Thoracic aorta (tissue), 2 donors: ENCODE results near the gene CPT1B. TPM values are rescaled to one million over a fixed set of nuclear protein-coding genes. Genes with fewer than 3 reads are reported as not detected.

Source experiments
- ATAC-seq: fragments of 150-250 bp; one replicate; pipeline ENCODE4 v1.8.0; 2017; ENCODE audit warnings: low read depth; ENCODE audit not compliant: insufficient number of reproducible peaks, low FRiP score
- DNase-seq: peaks from one replicate; pipeline ENCODE4 v3.0.0-alpha.2; 2020; ENCODE audit warnings: low spot score
- H3K27ac ChIP-seq, 2 donors: fragments of 200-600 bp; sonication (generic); 1 replicate in 1 of 2; 2 replicates in 1 of 2; pipeline ENCODE4 v1.5.1; 2016; ENCODE audit warnings: mild to moderate bottlenecking in 2 of 2, moderate library complexity in 2 of 2
- H3K27me3 ChIP-seq: fragments of 200-600 bp; sonication (generic); replicated peaks from 2 replicates; pipeline ENCODE4 v1.6.0; 2016; ENCODE audit warnings: mild to moderate bottlenecking; ENCODE audit not compliant: insufficient read depth
- H3K36me3 ChIP-seq: fragments of 200-600 bp; sonication (generic); one replicate; pipeline ENCODE4 v1.5.1; 2016
- H3K4me1 ChIP-seq, 2 donors: fragments of 200-600 bp; sonication (generic); 1 replicate in 1 of 2; 2 replicates in 1 of 2; pipeline versions ENCODE4 v1.5.1 to v1.6.0; 2016; ENCODE audit warnings: low read depth in 2 of 2, mild to moderate bottlenecking in 1 of 2; ENCODE audit not compliant: control insufficient read depth in 1 of 2
- H3K4me3 ChIP-seq: fragments of 200-600 bp; sonication (generic); 2 replicates; pipeline ENCODE4 v1.5.1; 2016; ENCODE audit warnings: mild to moderate bottlenecking
- H3K9me3 ChIP-seq: fragments of 200-600 bp; sonication (generic); 2 replicates; pipeline ENCODE4 v1.5.1; 2016
- total RNA-seq, 2 donors: library from RNA; depleted of rRNA; stranded (reverse); fragments of >200 nt; gene quantifications; one replicate each; pipeline versions ENCODE4 v1.1.0 to v1.2.3, GENCODE V29; 2016
- TF ChIP-seq, protein P1 (sequence below): fragments of 200-600 bp; sonication (generic); IDR thresholded peaks from one replicate; pipeline ENCODE4 v1.5.1; 2019; ENCODE audit warnings: antibody characterized with exemption

The CPT1B gene
- total RNA-seq, 2 donors from 2014 or later: 14.6 to 21.4 TPM

GRCh38 chr22:50575426-50575941 lies 2.7 kb downstream of the CPT1B start:
- ATAC-seq (no peak), DNase-seq (no peak)
- peaks cover 3 to 8% of the 10 kb centered on the region in 2 donors for H3K4me1 ChIP-seq
- H3K27ac ChIP-seq: no peak overlapping the region
- TF ChIP-seq, protein P1, sequence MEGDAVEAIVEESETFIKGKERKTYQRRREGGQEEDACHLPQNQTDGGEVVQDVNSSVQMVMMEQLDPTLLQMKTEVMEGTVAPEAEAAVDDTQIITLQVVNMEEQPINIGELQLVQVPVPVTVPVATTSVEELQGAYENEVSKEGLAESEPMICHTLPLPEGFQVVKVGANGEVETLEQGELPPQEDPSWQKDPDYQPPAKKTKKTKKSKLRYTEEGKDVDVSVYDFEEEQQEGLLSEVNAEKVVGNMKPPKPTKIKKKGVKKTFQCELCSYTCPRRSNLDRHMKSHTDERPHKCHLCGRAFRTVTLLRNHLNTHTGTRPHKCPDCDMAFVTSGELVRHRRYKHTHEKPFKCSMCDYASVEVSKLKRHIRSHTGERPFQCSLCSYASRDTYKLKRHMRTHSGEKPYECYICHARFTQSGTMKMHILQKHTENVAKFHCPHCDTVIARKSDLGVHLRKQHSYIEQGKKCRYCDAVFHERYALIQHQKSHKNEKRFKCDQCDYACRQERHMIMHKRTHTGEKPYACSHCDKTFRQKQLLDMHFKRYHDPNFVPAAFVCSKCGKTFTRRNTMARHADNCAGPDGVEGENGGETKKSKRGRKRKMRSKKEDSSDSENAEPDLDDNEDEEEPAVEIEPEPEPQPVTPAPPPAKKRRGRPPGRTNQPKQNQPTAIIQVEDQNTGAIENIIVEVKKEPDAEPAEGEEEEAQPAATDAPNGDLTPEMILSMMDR: no peak
- H3K9me3 ChIP-seq: no peaks in the 10 kb centered on the region
- no peaks in the 10 kb centered on the region for H3K36me3 ChIP-seq
- H3K27me3 ChIP-seq: no peaks in the 10 kb centered on the region
- H3K4me3 ChIP-seq: no peak overlapping the region

DNA sequence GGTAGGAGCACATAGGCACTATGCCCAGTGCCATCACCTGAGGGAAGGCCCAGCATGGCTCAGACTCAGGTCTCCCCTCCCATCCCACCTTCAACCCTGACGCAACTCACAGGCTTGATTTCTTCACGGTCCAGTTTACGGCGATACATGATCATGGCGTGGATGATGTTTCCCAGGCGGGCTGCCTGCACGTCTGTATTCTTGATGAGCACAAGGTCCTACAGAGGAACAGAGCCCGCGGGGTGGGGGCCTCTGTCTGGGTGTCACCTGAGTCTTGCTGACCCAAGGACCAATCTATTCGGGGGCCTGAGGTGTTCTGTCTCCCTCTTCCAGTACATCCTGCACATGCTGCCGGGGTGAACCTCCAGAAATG lies 3.9 kb downstream of the CPT1B start:
- ATAC-seq (no peak), DNase-seq (no peak)
- no peak overlapping the region for H3K4me3 ChIP-seq
- H3K27ac ChIP-seq: no peak overlapping the region
- H3K9me3 ChIP-seq: no peaks in the 10 kb centered on the region
- no peaks in the 10 kb centered on the region for H3K36me3 ChIP-seq
- H3K4me1 ChIP-seq: peaks cover 3 to 8% of the 10 kb centered on the region in 2 donors
- H3K27me3 ChIP-seq: no peaks in the 10 kb centered on the region
- TF ChIP-seq, protein P1: no peak

GRCh38 chr22:50573491-50574382 lies 4.5 kb downstream of the CPT1B start:
- no peaks in the 10 kb centered on the region for H3K9me3 ChIP-seq
- H3K4me3 ChIP-seq: no peak overlapping the region
- DNase-seq (no peak), ATAC-seq (no peak)
- peaks cover 3 to 6% of the 10 kb centered on the region in 2 donors for H3K4me1 ChIP-seq
- H3K27me3 ChIP-seq: no peaks in the 10 kb centered on the region
- TF ChIP-seq, protein P1: no peak
- no peak overlapping the region for H3K27ac ChIP-seq
- H3K36me3 ChIP-seq: no peaks in the 10 kb centered on the region

DNA sequence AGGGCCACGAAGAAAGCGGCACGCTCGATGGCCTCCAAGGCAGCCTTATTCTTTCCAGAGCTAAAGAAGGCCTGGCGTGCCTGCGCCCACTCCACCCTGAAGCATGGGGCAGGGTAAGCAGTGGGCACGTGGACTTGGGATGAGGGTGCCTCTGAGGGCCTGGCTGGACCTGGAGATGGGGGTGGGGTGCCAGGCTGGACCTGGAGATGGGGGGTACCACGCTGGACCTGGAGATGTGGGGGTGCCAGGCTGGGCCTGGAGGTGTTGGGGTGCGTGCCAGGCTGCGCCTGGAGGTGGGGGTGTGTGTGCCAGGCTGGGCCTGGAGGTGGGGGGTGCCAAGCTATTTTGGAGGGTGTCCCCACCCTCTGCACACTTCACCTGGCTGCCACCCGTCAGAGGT lies 5.3 kb downstream of the CPT1B start:
- DNase-seq (no peak), ATAC-seq (no peak)
- H3K9me3 ChIP-seq: no peaks in the 10 kb centered on the region
- TF ChIP-seq, protein P1: no peak
- H3K27me3 ChIP-seq: no peaks in the 10 kb centered on the region
- H3K4me1 ChIP-seq: no peaks in the 10 kb centered on the region
- no peaks in the 10 kb centered on the region for H3K36me3 ChIP-seq
- H3K27ac ChIP-seq: no peak overlapping the region
- H3K4me3 ChIP-seq: no peak overlapping the region

DNA sequence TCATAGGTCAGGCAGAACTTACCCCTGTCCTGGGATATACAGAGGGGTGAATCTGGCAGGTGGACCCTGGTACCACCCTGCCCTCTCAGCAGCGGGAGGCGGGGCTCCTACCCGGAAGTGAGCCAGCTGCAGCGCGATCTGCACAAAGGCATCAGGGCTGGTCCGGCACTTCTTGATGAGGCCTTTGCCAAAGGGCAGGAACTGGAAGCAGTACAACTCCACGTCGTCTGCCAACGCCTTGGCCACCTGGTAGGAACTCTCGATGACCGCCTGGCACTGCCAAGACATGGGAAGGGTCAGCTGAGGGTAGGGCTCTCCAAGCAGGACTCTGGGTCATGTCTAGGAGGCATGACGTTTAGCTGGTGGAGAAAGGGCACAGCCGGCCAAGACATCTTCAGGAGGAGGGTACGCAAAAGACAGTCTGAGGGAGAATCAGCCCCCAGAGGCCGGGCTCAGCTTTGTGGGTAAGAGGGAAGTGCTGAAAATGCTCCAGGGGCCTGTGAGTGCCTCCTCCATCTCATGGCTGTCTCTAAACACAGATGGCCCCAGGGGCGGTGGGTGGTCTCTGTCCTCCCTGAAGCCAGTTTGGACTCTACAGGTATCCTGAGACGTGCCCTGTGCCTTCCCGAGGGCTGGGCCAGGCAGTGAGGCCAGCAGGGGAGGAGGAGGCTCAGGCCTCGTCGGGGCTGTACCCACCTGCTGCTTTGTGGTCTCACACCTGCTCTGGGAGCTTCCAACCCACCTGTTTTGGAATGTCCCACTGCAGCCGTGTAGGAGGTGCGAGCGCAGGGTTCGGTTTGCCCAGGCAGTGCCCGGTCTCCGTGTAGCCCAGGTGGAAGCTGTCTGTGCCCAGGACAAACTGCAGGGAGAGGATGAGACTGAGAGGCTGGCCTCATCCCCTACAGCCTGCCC lies 6.7 kb downstream of the CPT1B start:
- Histone ChIP-seq H3K4me3 (no peak overlapping the region), H3K36me3 (no peaks in the 10 kb centered on the region), H3K27me3 (no peaks in the 10 kb centered on the region), H3K9me3 (no peaks in the 10 kb centered on the region), H3K27ac (no peak overlapping the region), H3K4me1 (no peaks in the 10 kb centered on the region)
- ATAC-seq: no peak
- TF ChIP-seq, protein P1: no peak
- DNase-seq: no peak
